AG04450 (cell line): ENCODE measurements around the gene HEBP1. TPM values are rescaled to one million over a fixed set of nuclear protein-coding genes. Genes with fewer than 3 reads are reported as not detected.
A peak's percentile ranks its signal among the peaks of the same experiment; 100 is the strongest.

Experiments used
- CTCF ChIA-PET: fragments of 300-600, 350-600 bp; formaldehyde crosslinking; extraction: SDS; loops from one replicate; lab custom pipeline; 2022; ENCODE audit warnings: antibody characterized with exemption, inconsistent platforms; lab: Charles Lee
- POLR2A ChIA-PET: fragments of 350-600 bp; formaldehyde crosslinking; extraction: SDS; loops from one replicate; lab custom pipeline; 2021; ENCODE audit warnings: antibody characterized with exemption, inconsistent platforms; lab: Yijun Ruan, JAX
- DNase-seq: peaks from one replicate; pipeline ENCODE4 v3.0.0-alpha.2; 2011; ENCODE audit warnings: low read depth, low spot score
- H3K27ac ChIP-seq: one replicate; pipeline ENCODE4 v1.5.1; 2012; ENCODE audit warnings: low read depth, low read length, control low read depth
- H3K27me3 ChIP-seq: one replicate; pipeline ENCODE4 v1.6.0; 2012; ENCODE audit warnings: low read length; ENCODE audit not compliant: control insufficient read depth, insufficient read depth
- H3K4me3 ChIP-seq: 2 replicates; pipeline ENCODE4 v1.5.1; 2011; ENCODE audit warnings: mild to moderate bottlenecking, low read depth, low read length, control low read depth
- H3K9me3 ChIP-seq: 2 replicates; pipeline ENCODE4 v1.5.1; 2012; ENCODE audit warnings: low read length; ENCODE audit not compliant: control insufficient read depth, insufficient read depth
- polyA plus RNA-seq: library from polyadenylated mRNA; depleted of rRNA; stranded (reverse); fragments of >200 nt; gene quantifications from 2 replicates; pipeline ENCODE4 v1.2.3, GENCODE V29; 2011
- TF ChIP-seq, protein P1 (sequence below): IDR thresholded peaks from 2 replicates; pipeline ENCODE4 v1.5.1; 2011; ENCODE audit warnings: low read depth, low read length, control low read depth, inconsistent platforms

The HEBP1 gene
- polyA plus RNA-seq, 1 experiment: 57.7 TPM

DNA sequence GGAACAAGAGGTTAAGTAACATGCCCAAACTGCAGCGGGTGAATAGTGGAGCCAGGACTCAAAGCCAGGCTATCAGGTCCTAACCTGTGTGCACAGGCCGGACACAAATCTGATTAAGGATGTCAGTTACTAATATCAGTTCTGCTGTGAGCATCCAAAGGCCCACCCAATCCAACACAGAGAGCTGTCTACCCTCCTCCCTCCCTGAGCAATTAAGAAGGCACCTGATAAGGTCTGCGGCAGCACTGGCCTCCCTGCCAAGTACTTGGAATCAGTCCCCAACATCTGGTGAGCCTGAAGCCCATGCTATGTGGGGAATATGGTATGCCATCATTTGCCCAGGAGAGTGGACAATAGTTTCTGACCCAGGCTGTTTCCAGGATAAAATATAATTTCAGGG lies 3.9 kb downstream of the HEBP1 start:
- DNase-seq: no peak
- Histone ChIP-seq H3K4me3 (no peak overlapping the region), H3K27ac (no peak overlapping the region), H3K9me3 (no peaks in the 10 kb centered on the region; the same call in 1 of the 2 replicates), H3K27me3 (no peaks in the 10 kb centered on the region)
- ChIA-PET CTCF (interaction anchor here (1.7 kb wide), 1 partner anchor 216 kb away, joined by 11 read pairs; no protein-coding TSS in a partner anchor), POLR2A (interaction anchor here (1.1 kb wide), 2 partner anchors 15 to 104 kb away, joined by 3 to 5 read pairs; no protein-coding TSS in a partner anchor)
- TF ChIP-seq, protein P1, sequence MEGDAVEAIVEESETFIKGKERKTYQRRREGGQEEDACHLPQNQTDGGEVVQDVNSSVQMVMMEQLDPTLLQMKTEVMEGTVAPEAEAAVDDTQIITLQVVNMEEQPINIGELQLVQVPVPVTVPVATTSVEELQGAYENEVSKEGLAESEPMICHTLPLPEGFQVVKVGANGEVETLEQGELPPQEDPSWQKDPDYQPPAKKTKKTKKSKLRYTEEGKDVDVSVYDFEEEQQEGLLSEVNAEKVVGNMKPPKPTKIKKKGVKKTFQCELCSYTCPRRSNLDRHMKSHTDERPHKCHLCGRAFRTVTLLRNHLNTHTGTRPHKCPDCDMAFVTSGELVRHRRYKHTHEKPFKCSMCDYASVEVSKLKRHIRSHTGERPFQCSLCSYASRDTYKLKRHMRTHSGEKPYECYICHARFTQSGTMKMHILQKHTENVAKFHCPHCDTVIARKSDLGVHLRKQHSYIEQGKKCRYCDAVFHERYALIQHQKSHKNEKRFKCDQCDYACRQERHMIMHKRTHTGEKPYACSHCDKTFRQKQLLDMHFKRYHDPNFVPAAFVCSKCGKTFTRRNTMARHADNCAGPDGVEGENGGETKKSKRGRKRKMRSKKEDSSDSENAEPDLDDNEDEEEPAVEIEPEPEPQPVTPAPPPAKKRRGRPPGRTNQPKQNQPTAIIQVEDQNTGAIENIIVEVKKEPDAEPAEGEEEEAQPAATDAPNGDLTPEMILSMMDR: no peak

DNA sequence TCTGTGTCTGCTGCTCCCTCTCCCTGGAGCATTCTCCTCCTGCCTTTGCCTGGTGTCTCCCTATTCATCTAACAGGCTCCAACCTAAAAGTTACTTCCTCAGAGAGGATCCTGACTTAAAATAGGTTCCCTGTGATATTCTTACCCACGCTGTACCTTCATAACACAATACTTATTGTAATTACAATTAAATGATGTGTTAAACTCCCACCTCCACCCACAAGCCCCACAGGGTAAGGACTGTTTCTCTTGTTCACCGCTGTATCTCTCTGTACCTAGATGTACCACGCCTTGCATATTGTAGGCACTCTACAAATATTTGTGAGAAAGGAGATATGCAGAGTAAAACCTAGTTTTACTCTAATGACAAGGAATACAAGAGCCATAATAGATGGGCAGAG lies 5.0 kb downstream of the HEBP1 start:
- Histone ChIP-seq H3K4me3 (no peak overlapping the region), H3K9me3 (no peaks in the 10 kb centered on the region; the same call in 1 of the 2 replicates), H3K27ac (no peak overlapping the region), H3K27me3 (no peaks in the 10 kb centered on the region)
- DNase-seq: no peak
- POLR2A ChIA-PET: no interaction called here
- TF ChIP-seq, protein P1: no peak
- CTCF ChIA-PET: interaction anchor here (1.3 to 6.8 kb wide), 3 partner anchors 11 to 261 kb away, joined by 3 to 39 read pairs (median 7); no protein-coding TSS in a partner anchor

DNA sequence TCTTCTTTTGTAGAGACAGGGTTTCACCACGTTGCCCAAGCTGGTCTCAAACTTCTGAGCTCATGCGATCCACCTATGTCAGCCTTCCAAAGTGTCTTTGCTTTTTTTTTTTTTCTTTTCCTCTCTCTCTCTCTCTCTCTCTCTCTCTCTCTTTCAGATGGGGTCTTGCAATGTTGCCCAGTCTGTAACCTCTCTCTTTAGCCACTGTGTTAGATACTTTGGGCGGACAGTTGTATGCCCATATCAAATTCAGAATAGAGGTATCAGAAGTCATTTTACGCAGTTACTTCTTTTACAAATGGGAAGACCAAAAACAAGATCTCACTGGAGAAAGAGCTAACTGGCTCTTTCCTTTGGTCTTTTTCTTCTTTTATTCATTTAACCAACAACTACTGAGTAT lies 6.7 kb downstream of the HEBP1 start:
- H3K27me3 ChIP-seq: no peaks in the 10 kb centered on the region
- POLR2A ChIA-PET: interaction anchor here (1.5 kb wide), 1 partner anchor 14 kb away, joined by 3 read pairs; no protein-coding TSS in a partner anchor
- no peaks in the 10 kb centered on the region for H3K9me3 ChIP-seq
- H3K27ac ChIP-seq: peak overlapping the region; percentile 92
- DNase-seq: no peak
- peak overlapping the region; percentile 47 for H3K4me3 ChIP-seq
- CTCF ChIA-PET: interaction anchor here (0.6 to 6.8 kb wide), 4 partner anchors 48 to 256 kb away, joined by 3 to 39 read pairs (median 5); no protein-coding TSS in a partner anchor
- TF ChIP-seq, protein P1: no peak

DNA sequence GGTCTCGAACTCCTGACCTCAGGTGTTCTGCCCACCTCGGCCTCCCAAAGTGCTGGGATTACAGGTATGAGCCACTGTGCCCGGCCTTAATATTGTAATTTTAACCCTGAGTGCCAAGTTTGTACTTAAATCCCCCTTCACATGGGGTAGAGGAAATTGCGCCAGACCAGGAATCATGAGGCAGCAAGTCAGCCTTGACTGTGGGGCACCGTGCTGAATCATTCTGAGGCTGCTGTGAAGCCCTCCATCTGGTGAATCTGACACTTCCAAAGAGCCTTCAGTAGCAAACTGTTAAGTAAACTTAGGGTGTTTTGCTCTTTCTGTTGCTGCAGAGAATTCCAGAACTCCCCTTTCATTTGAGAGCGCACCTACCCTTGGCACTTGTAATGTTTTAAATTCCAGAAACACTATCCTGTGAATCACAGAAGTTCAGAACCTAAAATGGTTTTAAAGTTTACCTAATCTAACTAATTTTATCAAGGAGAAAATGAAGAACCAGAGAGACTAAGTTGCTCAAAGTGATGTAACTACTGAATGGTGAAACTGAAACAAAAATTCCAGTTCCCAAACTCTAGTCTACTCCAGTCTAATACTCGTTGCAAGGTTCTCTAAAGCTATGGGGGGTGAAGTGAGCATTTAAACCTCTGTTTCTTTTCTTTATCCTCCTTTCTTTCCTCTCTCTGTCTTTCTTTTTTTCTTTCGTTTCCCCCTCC lies 7.5 kb downstream of the HEBP1 start:
- peak overlapping the region; percentile 44 for H3K4me3 ChIP-seq
- H3K27ac ChIP-seq: peak overlapping the region; percentile 92
- POLR2A ChIA-PET: interaction anchor here (0.6 to 1.5 kb wide), 4 partner anchors 8 to 98 kb away, joined by 3 to 4 read pairs (median 3); no protein-coding TSS in a partner anchor
- DNase-seq: peak; percentile 93
- CTCF ChIA-PET: interaction anchor here (0.6 to 6.8 kb wide), 7 partner anchors 16 to 263 kb away, joined by 3 to 39 read pairs (median 6); no protein-coding TSS in a partner anchor
- TF ChIP-seq, protein P1: no peak
- H3K27me3 ChIP-seq: no peaks in the 10 kb centered on the region
- H3K9me3 ChIP-seq: no peaks in the 10 kb centered on the region
